Hematopoietic multipotent progenitor cell treated with erythropoietin and hydrocortisone succinate and interleukin-3 and kit ligand, for 6 days (in vitro differentiated cells): ENCODE data around the gene NR2C2.

Experiments used
- DNase-seq: peaks from one replicate; pipeline ENCODE4 v3.0.0-alpha.2; 2015

The NR2C2 gene

GRCh38 chr3:15032650-15033049, 85.3 kb downstream of the NR2C2 start:
- DNase-seq, result no peak

- DNase-seq, result no peak
Observed at GRCh38 chr3:15033103-15033502, 85.7 kb downstream of the NR2C2 start.

GRCh38 chr3:15038306-15038705, 90.9 kb downstream of the NR2C2 start:
- DNase-seq, result no peak

DNA sequence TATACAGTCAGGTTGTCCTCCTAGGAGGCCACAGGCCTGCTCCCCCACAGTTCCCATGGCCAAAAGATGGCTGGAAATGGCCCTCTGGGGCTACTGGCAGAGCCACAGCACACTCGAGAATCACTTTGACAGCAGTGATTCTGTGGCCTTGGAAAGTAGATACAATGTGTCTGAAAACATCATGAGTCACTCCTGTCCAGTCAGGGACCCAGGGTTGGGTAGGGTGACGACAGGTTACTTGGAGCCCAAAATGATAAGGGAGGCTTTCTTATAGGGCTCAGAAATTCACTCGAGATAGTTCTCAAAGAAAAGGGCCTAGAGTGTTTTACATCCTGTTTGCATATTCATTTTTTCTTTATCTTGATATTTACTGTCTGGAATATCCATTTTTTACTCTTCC, 93.5 kb downstream of the NR2C2 start:
- DNase-seq, result no peak

- DNase-seq, result no peak
Observed at GRCh38 chr3:15041950-15042349, 94.6 kb downstream of the NR2C2 start.

DNA sequence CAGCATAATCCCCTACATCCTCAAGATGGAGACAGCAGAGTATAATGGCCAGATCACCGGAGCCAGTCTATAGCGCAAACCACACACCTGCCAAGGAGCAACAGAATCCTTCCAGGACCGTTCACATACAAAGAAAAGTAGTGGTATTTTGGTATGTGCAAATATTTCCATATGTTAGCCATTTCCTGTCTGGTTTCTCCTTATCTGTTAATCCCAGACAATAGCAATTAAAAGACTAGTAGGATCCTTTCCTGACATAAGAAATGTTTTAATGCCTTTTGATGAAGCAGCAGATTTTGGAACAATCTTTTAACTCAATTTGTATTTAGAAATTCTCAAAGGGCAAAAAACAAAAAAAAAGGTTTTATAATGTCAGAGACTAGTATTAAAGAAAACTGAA, 95.6 kb downstream of the NR2C2 start:
- no peak for DNase-seq

GRCh38 chr3:15043408-15044171, 96.2 kb downstream of the NR2C2 start:
- DNase-seq, result no peak

- no peak for DNase-seq
Observed at GRCh38 chr3:15044326-15044725, 96.9 kb downstream of the NR2C2 start.

DNA sequence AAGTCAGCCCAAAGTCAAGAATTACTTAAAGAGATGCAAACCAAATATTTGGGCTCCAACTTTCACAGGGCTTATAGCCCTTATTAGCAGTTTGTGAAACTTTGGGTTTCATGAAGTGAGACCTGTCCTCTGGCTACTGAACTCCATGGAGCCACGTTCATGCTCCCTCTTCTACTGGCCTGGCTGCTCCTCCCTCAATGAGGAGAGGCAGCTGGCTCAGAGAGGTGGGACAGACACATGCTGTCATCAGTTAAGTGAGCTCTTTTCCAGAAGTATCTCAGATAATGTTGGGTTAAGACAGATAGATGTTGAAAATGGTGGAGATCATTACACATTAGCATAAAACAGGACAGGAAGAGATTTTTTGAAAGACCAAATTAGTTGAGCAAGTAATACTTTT, 98.3 kb downstream of the NR2C2 start:
- no peak for DNase-seq

- no peak for DNase-seq
Observed at GRCh38 chr3:15049584-15049983, 102.2 kb downstream of the NR2C2 start.

DNA sequence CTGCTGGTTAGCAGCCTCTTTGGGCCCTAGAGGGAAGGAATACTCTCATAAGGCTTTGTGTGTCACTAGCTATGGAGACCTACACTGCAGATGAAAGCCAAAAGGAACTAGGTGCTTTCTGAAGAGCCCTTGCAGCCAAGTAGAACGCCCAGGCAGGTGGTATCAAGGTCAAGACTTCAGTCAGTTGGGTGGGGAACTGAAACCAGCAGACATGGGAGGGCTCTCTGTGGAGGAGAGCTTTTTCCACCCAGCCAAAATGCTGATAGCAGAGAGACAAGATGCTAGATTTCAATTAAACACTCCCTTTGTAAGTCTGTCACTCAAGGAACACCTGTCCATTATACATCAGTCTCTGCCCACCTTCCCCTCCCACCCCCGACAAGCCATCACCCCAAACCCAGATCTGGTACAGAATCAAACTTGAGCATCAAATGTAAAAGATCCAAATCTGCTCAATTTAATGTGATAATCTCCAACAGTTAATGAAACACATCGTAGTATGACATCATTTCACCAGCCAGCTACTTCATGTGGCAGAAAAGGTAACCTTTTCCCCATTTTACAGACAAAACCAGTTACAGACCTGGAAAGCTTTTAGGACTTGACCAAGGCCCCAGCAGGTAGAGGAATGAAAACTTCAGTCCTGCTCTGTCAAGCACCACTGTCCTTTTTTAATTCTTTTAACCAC, 103.2 kb downstream of the NR2C2 start:
- DNase-seq, result no peak

GRCh38 chr3:15051531-15051930, 104.1 kb downstream of the NR2C2 start:
- peak; percentile 89 for DNase-seq

DNA sequence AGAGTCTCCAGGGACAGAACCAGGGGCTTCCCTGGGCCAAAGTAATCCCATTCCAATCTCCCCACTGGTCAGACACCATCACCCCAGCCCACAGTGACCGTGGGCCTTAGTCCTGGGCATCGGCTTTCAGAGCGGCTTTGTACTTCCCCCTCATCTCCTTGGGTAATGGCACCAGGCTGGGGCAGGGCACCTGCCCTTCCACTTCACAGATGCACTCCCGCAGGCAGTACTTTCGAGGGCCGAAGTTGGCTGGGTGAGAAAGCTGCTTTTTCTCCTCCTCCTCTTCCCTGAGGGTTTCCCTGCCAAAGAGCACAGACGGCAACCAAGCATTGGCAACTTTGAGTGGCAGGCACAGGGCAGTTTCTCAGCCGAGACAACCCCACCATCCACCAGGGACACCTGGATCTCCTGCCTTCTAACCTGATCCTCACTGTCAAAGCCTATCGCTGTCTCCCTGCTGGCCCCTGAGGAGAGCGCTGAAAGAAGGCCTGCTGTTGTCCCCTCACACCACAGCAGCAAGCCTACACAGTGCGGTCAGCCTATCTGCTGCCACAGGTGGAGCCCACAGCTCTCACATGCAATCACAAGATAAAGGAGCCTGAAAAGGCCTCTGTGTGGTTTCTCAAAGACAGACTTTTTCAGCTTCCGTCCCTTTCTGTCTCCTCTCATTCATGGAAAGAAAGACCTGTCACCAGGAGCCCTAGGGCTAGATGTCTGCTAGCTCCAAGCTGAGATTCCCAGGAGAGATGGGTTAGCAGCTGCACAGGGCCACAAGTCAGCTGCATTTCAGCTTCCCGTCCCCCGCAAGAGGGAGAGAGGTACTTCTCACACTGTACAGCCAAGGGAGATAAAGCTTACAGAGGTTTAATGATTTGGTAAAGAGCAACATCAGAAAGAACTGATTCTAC, 105.2 kb downstream of the NR2C2 start:
- peak; percentile 95 for DNase-seq

- no peak for DNase-seq
Observed at GRCh38 chr3:15053541-15053940, 106.2 kb downstream of the NR2C2 start.

- peak; percentile 36 for DNase-seq
Observed at GRCh38 chr3:15055019-15055557, 107.7 kb downstream of the NR2C2 start.

- peak; percentile 30 for DNase-seq
Observed at GRCh38 chr3:15056676-15057404, 109.5 kb downstream of the NR2C2 start.

DNA sequence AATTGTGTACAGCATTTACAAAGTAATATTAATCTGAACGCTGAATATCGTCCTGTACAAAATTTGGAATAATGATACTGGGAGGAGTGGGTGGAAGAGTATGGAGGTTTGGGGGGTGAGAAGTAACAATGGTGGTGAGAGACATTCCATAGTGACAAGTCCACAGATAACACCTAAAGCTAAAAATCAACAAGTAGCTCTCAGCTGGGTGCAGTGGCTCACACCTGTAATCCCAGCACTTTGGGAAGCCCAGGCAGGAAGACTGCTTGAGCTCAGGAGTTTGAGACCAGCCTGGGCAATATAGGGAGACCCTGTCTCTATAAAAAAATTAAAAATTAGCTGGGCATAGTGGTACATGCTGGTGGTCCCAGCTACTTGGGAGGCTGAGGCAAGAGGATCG, 112.6 kb downstream of the NR2C2 start:
- no peak for DNase-seq

DNA sequence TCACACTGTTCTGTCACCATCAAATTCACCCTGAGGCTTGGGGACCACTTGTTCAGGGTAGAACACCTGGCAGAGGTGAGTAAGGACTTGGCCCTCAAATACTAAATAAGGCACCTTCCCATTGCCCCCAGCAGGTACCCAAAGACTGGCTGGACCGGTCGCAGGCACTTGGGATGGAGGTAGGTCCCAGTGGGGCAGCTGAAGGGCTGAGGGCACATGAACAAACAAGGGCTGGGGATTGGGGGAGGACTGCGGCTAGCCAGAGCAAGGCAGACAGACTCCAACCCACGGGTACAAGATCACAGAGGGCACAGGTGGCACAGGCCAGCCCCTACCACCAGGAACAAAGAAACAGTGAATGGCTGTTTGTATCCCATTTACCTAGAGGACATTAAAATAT, 115.9 kb downstream of the NR2C2 start:
- DNase-seq, result no peak

DNA sequence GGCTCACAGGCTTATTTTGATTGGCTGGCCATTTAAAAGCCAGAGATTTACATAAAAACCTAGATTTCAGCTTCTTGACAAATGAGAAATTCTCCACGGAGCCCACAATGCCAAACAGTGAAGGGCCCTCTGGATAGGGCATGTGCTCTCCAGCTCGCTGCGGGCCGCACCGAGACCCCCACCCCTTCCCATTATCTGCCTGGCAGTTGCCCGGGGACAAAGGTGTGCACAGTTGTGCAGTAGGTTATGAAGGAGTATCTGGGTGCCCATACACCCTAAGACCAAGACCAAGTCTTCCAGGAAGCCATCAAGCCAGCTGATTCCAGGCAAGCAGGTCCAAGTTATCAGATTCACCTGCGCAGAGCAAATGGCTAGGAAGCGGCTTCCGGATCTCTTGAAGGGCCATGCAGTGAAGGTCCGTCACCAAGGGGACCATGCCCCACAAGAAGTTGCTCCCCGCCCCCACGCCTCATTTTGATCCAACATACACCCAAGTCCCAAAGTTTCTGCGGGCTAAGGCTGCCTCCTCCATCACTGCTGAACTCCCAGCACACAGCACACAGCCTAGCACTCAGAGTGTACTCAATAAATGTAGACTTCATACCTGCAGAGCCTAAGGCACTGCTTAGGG, 116.4 kb downstream of the NR2C2 start:
- no peak for DNase-seq

DNA sequence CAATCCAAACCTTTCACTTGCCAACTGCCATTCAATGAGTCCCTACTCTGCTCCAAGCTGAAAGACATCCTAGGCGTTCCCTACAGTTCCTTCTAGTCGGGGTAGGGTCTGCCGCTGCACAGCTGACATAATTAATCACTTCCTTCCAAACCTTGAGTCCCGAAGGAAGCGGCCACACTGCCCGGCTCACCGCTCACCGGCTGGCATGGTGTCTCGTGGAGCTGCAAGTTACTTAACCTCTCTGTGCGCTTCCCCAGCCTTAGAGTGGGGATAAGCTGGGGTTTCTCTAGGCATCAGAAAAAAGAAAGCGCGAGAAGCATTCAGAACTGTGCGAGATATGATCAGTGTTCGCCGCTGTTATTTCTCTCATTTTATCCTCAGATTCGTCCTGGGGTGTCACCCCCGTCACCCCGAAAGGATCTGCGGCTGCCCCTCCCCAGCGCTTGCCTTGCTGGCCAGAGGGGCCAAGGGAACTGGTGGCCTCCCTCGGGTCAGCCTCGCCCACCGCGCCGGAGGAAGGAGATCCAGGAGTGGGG, 117.0 kb downstream of the NR2C2 start:
- DNase-seq, result peak; percentile 52

- DNase-seq, result peak; percentile 95
Observed at GRCh38 chr3:15064835-15065549, 117.6 kb downstream of the NR2C2 start, which contains the start of gene MRPS25. TSS of gene MRPS25 (minus strand) at chr3:15065315. CDS start at chr3:15065194, 121 bp downstream.
